Caco-2 (cell line): Measurements from ENCODE around the gene TM4SF5. TPM values are rescaled to one million over a fixed set of nuclear protein-coding genes. Genes with fewer than 3 reads are reported as not detected.
"Not testable (repeated sequence)": the region's sequence is repeated elsewhere in the genome, so short reads cannot be mapped to it uniquely, and the experiment has no call there.

Source experiments
- BruUV-seq: library from RNA; stranded (reverse); fragments of 400-500 nt; replicated peaks from 2 replicates; lab custom pipeline; 2021; lab: Mats Ljungman, UMichigan
- CTCF ChIA-PET: fragments of 300-600 bp; sonication (Branson Sonifier 250); formaldehyde crosslinking; loops from one replicate; lab custom pipeline; 2022; ENCODE audit warnings: antibody characterized with exemption; lab: Charles Lee
- POLR2A ChIA-PET: fragments of 300-600 bp; sonication (Branson Sonifier 250); formaldehyde crosslinking; loops from one replicate; lab custom pipeline; 2022; ENCODE audit warnings: antibody characterized with exemption; lab: Charles Lee
- DNase-seq, 2 experiments: peaks; one replicate each; pipeline versions ENCODE4 v3.0.0 to v3.0.0-alpha.2; 2020 to 2022
- H3K27me3 ChIP-seq: replicated peaks from 2 replicates; pipeline ENCODE4 v1.6.0; 2011; ENCODE audit warnings: low read length; ENCODE audit not compliant: control insufficient read depth, insufficient read depth
- H3K36me3 ChIP-seq: 2 replicates; pipeline ENCODE4 v1.5.1; 2011; ENCODE audit warnings: low read length; ENCODE audit not compliant: control insufficient read depth, insufficient read depth
- H3K4me1 ChIP-seq: fragments of 250-450 bp; sonication (Bioruptor Pico); 2 replicates; pipeline ENCODE4 v1.5.1; 2020; ENCODE audit warnings: mild to moderate bottlenecking
- H3K4me3 ChIP-seq: 2 replicates; pipeline ENCODE4 v1.5.1; 2011; ENCODE audit warnings: low read depth, mild to moderate bottlenecking, control low read depth, low read length
- H3K9me3 ChIP-seq: fragments of 250-450 bp; sonication (Bioruptor Pico); 2 replicates; pipeline ENCODE4 v1.5.1; 2020; ENCODE audit warnings: mild to moderate bottlenecking, moderate library complexity
- H3K27ac Mint-ChIP-seq: one replicate; pipeline ENCODE4 v1.8.0; 2022; ENCODE audit warnings: mixed read lengths; ENCODE audit not compliant: unreplicated experiment
- H3K27me3 Mint-ChIP-seq: one replicate; pipeline ENCODE4 v1.8.0; 2022; ENCODE audit warnings: mixed read lengths; ENCODE audit not compliant: insufficient read depth, unreplicated experiment
- H3K36me3 Mint-ChIP-seq: one replicate; pipeline ENCODE4 v1.8.0; 2022; ENCODE audit warnings: mild to moderate bottlenecking, mixed read lengths; ENCODE audit not compliant: insufficient read depth, unreplicated experiment
- H3K4me1 Mint-ChIP-seq: one replicate; pipeline ENCODE4 v1.8.0; 2022; ENCODE audit warnings: low read depth, mixed read lengths; ENCODE audit not compliant: unreplicated experiment
- H3K4me3 Mint-ChIP-seq: one replicate; pipeline ENCODE4 v1.8.0; 2022; ENCODE audit warnings: mild to moderate bottlenecking, moderate library complexity, mixed read lengths; ENCODE audit not compliant: unreplicated experiment
- H3K9me3 Mint-ChIP-seq: one replicate; pipeline ENCODE4 v1.8.0; 2022; ENCODE audit warnings: mixed read lengths; ENCODE audit not compliant: unreplicated experiment
- CTCF ChIP-seq, 2 experiments: fragments of 200-600 bp in 1 of 2; IDR thresholded peaks; 1 replicate in 1 of 2; 2 replicates in 1 of 2; pipeline versions ENCODE4 v1.5.1 to v1.8.0; 2011 to 2022; ENCODE audit warnings: antibody characterized with exemption in 1 of 2, control low read depth in 1 of 2, inconsistent platforms in 1 of 2, low read depth in 1 of 2, low read length in 1 of 2, mild to moderate bottlenecking in 1 of 2, moderate library complexity in 1 of 2; ENCODE audit not compliant: insufficient read depth in 1 of 2, severe bottlenecking in 1 of 2, unreplicated experiment in 1 of 2
- intact Hi-C: fragments of 100-400 bp; cut with micrococcal nuclease; formaldehyde crosslinking; loops from one replicate; pipeline ENCODE4 v1.10.0; 2022; ENCODE audit not compliant: unreplicated experiment
- total RNA-seq: library from RNA; stranded (reverse); gene quantifications from 2 replicates; pipeline ENCODE4 v1.2.3, GENCODE V29; 2022

TM4SF5 gene
- total RNA-seq, 1 experiment from 2014 or later = 9.9 TPM

- Mint-ChIP-seq H3K27ac (no peak overlapping the region), H3K4me3 (no peak overlapping the region), H3K9me3 (no peaks in the 10 kb centered on the region), H3K27me3 (no peaks in the 10 kb centered on the region), H3K36me3 (peaks cover 1% of the 10 kb centered on the region), H3K4me1 (no peaks in the 10 kb centered on the region)
- BruUV-seq = no TSS peak
- no peak for DNase-seq
- TF ChIP-seq CTCF (IDR thresholded peaks at IDR 0.05; ENCODE audit: insufficient read depth in 1 of 2, low read depth in 1 of 2, low read length in 1 of 2, severe bottlenecking in 1 of 2, unreplicated experiment in 1 of 2) = no peak
- ChIA-PET CTCF (no interaction called here), POLR2A (no interaction called here)
- Histone ChIP-seq H3K27me3 (no peaks in the 10 kb centered on the region), H3K4me1 (no peaks in the 10 kb centered on the region), H3K9me3 (no peaks in the 10 kb centered on the region), H3K4me3 (no peak overlapping the region), H3K36me3 (no peaks in the 10 kb centered on the region)
- intact Hi-C loops = no loop called here
These were observed 55.7 kb downstream of the TM4SF5 start for GRCh38 chr17:4827399-4827798.

- H3K9me3 Mint-ChIP-seq, intact Hi-C loops, CTCF ChIA-PET, POLR2A ChIA-PET, H3K9me3 ChIP-seq, H3K4me1 Mint-ChIP-seq, BruUV-seq, H3K36me3 ChIP-seq, H3K27me3 Mint-ChIP-seq, DNase-seq, H3K27me3 ChIP-seq: not testable (repeated sequence)
- H3K4me3 Mint-ChIP-seq = peak overlapping the region; percentile 99
- Histone ChIP-seq H3K4me3 (peak overlapping the region; percentile 78), H3K4me1 (peaks cover 13% of the 10 kb centered on the region)
- H3K27ac Mint-ChIP-seq = peak overlapping the region; percentile 95
- peaks cover 17% of the 10 kb centered on the region for H3K36me3 Mint-ChIP-seq
These were observed 61.1 kb downstream of the TM4SF5 start for GRCh38 chr17:4832829-4833177.

Other genes starting within 250 kb of the TM4SF5 start
- 44.5 and 47.4 TPM in 2 replicates for gene MYBBP1A, start 216.5 kb upstream of the TM4SF5 start, total RNA-seq
- not detected in 2 replicates for gene GGT6, start 211.3 kb upstream of the TM4SF5 start, total RNA-seq
- 38.8 and 39.3 TPM in 2 replicates for gene SMTNL2, start 187.4 kb upstream of the TM4SF5 start, total RNA-seq
- 0.21 and 0.50 TPM in 2 replicates for gene ALOX15, start 130.2 kb upstream of the TM4SF5 start, total RNA-seq
- gene PELP1, start 67.7 kb upstream of the TM4SF5 start, total RNA-seq = 58.2 and 71.6 TPM in 2 replicates
- gene ARRB2, start 61.3 kb upstream of the TM4SF5 start, total RNA-seq = 37.1 and 37.8 TPM in 2 replicates
- gene MED11, start 40.5 kb upstream of the TM4SF5 start, total RNA-seq = 9.1 and 9.4 TPM in 2 replicates
- gene ZMYND15, start 32.1 kb upstream of the TM4SF5 start, total RNA-seq = 2.2 and 3.5 TPM in 2 replicates
- 44.8 and 55.3 TPM in 2 replicates for gene CXCL16, start 32.0 kb upstream of the TM4SF5 start, total RNA-seq
- 0.54 TPM in 1 of 2 replicates, not detected in the other for gene VMO1, start 14.5 kb downstream of the TM4SF5 start, total RNA-seq
- gene GLTPD2, start 17.1 kb downstream of the TM4SF5 start, total RNA-seq = 11.8 and 15.6 TPM in 2 replicates
- 133 and 136 TPM in 2 replicates for gene PSMB6, start 24.3 kb downstream of the TM4SF5 start, total RNA-seq
- gene PLD2, start 35.3 kb downstream of the TM4SF5 start, total RNA-seq = 46.5 and 47.2 TPM in 2 replicates
- gene MINK1, start 61.5 kb downstream of the TM4SF5 start, total RNA-seq = 47.7 and 49.4 TPM in 2 replicates
- 0.86 and 1.0 TPM in 2 replicates for gene C17orf107, start 127.7 kb downstream of the TM4SF5 start, total RNA-seq
- not detected in 2 replicates for gene CHRNE, start 131.2 kb downstream of the TM4SF5 start, total RNA-seq
- not detected in 2 replicates for gene GP1BA, start 160.4 kb downstream of the TM4SF5 start, total RNA-seq
- gene SLC25A11, start 168.2 kb downstream of the TM4SF5 start, total RNA-seq = 36.5 and 40.1 TPM in 2 replicates
- gene RNF167, start 168.4 kb downstream of the TM4SF5 start, total RNA-seq = 55.1 and 60.9 TPM in 2 replicates
- 367 and 416 TPM in 2 replicates for gene PFN1, start 176.6 kb downstream of the TM4SF5 start, total RNA-seq
- 8.1 and 10.6 TPM in 2 replicates for gene ENO3, start 179.2 kb downstream of the TM4SF5 start, total RNA-seq
- 20.5 and 23.1 TPM in 2 replicates for gene SPAG7, start 195.9 kb downstream of the TM4SF5 start, total RNA-seq
- 16.2 and 18.8 TPM in 2 replicates for gene CAMTA2, start 215.8 kb downstream of the TM4SF5 start, total RNA-seq
- gene INCA1, start 225.6 kb downstream of the TM4SF5 start, total RNA-seq = 0.64 and 1.4 TPM in 2 replicates
- gene KIF1C, start 226.1 kb downstream of the TM4SF5 start, total RNA-seq = 87.5 and 92.0 TPM in 2 replicates